ENCODE data around the gene PRKCA. TPM values are rescaled to one million over a fixed set of nuclear protein-coding genes. Genes with fewer than 3 reads are reported as not detected.

PRKCA gene
- total and polyA plus RNA-seq, 4 donors: 3.0 to 14.1 (median 5.4) TPM

- no peaks in the 10 kb centered on the region for H3K27me3 ChIP-seq (ENCODE audit: control insufficient read depth in 4 of 4, insufficient read depth in 4 of 4, low read length in 3 of 4)
- no peaks in the 10 kb centered on the region for H3K4me1 ChIP-seq (ENCODE audit: control insufficient read depth in 4 of 4, insufficient read depth in 4 of 4, low read length in 3 of 4)
- no peak overlapping the region for H3K27ac ChIP-seq (ENCODE audit: low read depth in 1 of 2, low read length in 2 of 2)
- no peaks in the 10 kb centered on the region for H3K9me3 ChIP-seq (ENCODE audit: control insufficient read depth in 4 of 4, low read length in 3 of 4)
- no peak for DNase-seq (ENCODE audit: low spot score)
- no peak overlapping the region for H3K4me3 ChIP-seq (ENCODE audit: low read depth in 1 of 3, low read length in 3 of 3)
- no peak overlapping the region for H3K9ac ChIP-seq (ENCODE audit: low read depth in 1 of 2, low read length in 2 of 2)
- no peaks in the 10 kb centered on the region for H3K36me3 ChIP-seq (ENCODE audit: control insufficient read depth in 4 of 4, insufficient read depth in 3 of 4, low read depth in 1 of 4, low read length in 3 of 4)
- TF ChIP-seq ATF3 (IDR thresholded peaks at IDR 0.05) (no peak), MAX (IDR thresholded peaks at IDR 0.05) (no peak), JUND (IDR thresholded peaks at IDR 0.05) (no peak), YY1 (IDR thresholded peaks at IDR 0.05) (no peak), RAD21 (IDR thresholded peaks at IDR 0.05) (no peak), GABPA (IDR thresholded peaks at IDR 0.05 in 1 of 2, conservative IDR thresholded peaks at IDR 0.05 in 1 of 2) (no peak)
- WGBS: 80% methylated on average over 5 of the region's 5 CpGs
Measured at GRCh38 chr17:66437476-66438026, 135.1 kb downstream of the PRKCA start.

GRCh38 chr17:66438101-66438500 is 135.7 kb downstream of the PRKCA start:
- WGBS: 89% methylated on average over 7 of the region's 7 CpGs
- no peak for TF ChIP-seq RXRA (IDR thresholded peaks at IDR 0.05)
- no peak for TF ChIP-seq MAX (IDR thresholded peaks at IDR 0.05)
- TF ChIP-seq FOXA1 (IDR thresholded peaks at IDR 0.05): no peak
- no peak for TF ChIP-seq RAD21 (IDR thresholded peaks at IDR 0.05)
- TF ChIP-seq TAF1 (conservative IDR thresholded peaks at IDR 0.05): no peak
- no peak for TF ChIP-seq ATF3 (IDR thresholded peaks at IDR 0.05)
- TF ChIP-seq ZBTB33 (IDR thresholded peaks at IDR 0.05): no peak
- no peak for TF ChIP-seq SP1 (IDR thresholded peaks at IDR 0.05)
- TF ChIP-seq GABPA (IDR thresholded peaks at IDR 0.05 in 1 of 2, conservative IDR thresholded peaks at IDR 0.05 in 1 of 2): no peak
- TF ChIP-seq REST (IDR thresholded peaks at IDR 0.05): no peak
- TF ChIP-seq EGR1 (IDR thresholded peaks at IDR 0.05; ENCODE audit: low read depth in 2 of 2): no peak
- TF ChIP-seq YY1 (IDR thresholded peaks at IDR 0.05): no peak
- TF ChIP-seq CTCF (IDR thresholded peaks at IDR 0.05; ENCODE audit: low read depth, low read length, missing input control): no peak
- no peak for TF ChIP-seq JUND (IDR thresholded peaks at IDR 0.05)
- H3K4me3 ChIP-seq (ENCODE audit: low read depth in 1 of 3, low read length in 3 of 3): no peak overlapping the region
- no peaks in the 10 kb centered on the region for H3K4me1 ChIP-seq (ENCODE audit: control insufficient read depth in 4 of 4, insufficient read depth in 4 of 4, low read length in 3 of 4)
- H3K9ac ChIP-seq (ENCODE audit: low read depth in 1 of 2, low read length in 2 of 2): no peak overlapping the region
- H3K27ac ChIP-seq (ENCODE audit: low read depth in 1 of 2, low read length in 2 of 2): no peak overlapping the region
- DNase-seq (ENCODE audit: low spot score): no peak
- no peaks in the 10 kb centered on the region for H3K36me3 ChIP-seq (ENCODE audit: control insufficient read depth in 4 of 4, insufficient read depth in 3 of 4, low read depth in 1 of 4, low read length in 3 of 4)
- H3K9me3 ChIP-seq (ENCODE audit: control insufficient read depth in 4 of 4, low read length in 3 of 4): no peaks in the 10 kb centered on the region
- no peaks in the 10 kb centered on the region for H3K27me3 ChIP-seq (ENCODE audit: control insufficient read depth in 4 of 4, insufficient read depth in 4 of 4, low read length in 3 of 4)

Measured in liver (tissue), 9 donors.